Measurements from ENCODE around the gene CDK18.

CDK18 gene

DNA sequence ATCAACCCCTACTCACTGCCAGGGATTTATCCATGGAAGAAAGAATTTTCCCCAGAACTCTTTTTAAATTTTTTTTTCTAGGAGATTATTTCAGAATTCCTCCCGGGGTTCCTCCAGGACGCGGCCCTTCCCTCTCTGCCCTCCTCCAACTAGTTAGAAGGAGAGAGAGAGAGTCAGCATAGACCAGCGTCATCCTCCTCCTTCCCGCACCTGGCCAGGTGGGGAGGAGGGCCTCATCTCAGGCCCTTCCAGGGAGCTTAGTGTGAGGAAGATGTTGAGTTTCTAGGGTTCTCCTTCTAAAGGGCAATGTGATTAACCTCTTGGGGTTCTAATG is 63.6 kb downstream of the CDK18 start:
- DNase-seq (ENCODE audit: low read depth in 1 of 2, low spot score in 1 of 2): no peak

DNA sequence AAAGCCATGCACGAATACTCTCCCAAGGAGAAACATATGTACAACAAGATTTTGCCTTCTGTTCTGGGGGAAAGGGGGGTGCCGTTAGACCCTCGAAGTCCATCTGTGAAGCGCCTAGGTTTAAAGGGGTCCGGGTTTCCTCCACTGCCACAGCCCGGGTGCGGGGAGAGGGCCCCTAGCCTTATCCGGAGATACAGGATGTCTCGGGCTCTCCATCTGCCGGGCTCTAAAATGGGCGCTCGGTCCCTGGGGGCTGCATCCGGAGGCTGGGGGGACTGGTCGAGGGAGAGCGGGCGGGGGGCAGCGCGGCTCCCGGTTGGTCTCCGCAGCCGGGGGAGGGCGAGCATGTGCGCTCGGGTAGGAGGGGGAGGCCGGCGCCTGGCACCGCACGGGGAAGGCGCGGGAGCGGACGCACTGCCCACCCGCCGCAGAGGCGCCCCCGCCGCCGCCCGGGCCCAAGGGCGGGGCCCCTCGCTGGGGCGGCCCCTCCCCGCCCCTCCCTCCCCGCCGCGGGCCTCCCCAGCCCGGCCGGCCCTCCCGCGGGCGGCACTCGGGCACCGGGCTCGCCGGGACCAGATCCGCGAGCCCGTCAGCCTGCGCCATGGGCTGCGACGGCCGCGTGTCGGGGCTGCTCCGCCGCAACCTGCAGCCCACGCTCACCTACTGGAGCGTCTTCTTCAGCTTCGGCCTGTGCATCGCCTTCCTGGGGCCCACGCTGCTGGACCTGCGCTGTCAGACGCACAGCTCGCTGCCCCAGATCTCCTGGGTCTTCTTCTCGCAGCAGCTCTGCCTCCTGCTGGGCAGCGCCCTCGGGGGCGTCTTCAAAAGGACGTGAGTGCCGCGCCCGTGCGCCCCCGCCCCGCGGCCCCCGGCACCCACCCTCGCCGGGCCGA is 64.2 kb downstream of the CDK18 start:
- no peak for DNase-seq (ENCODE audit: low read depth in 1 of 2, low spot score in 1 of 2)

DNA sequence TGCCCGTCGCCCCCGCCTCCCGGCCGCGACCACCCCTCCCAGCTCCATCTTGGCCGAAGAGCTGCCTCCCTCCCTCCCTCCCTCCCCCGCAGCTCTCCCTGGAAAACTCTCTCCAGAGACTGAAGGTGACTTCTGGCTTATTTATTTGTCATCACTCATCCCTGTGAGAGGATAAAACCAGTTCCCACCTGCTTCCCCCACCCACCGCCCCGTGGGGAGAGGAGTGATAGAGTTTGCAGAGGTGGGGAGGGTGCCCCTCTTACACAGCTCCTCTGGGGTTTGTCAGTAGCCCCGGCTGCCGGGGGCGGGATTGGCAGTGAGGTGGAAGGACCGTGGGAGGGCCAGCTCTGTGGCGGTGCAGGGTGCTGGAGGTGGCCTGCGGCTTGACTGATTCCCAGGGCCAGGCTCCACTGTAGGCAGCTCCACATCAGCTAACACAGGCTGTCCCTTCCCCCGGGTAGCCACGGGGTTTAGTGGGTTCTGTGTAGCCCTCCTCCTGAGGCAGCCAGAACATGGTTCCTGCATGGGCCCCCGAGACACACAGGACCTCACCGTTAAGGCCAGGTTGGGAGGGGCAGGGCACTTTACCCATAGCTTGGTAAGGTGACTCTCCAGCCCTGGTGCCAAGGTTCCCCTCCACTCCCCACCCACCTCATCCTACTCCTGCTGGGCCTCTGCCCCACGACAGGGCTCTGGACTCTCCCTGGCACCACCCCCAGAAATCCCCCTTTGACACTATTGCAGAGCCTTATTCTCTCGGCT is 65.1 kb downstream of the CDK18 start:
- DNase-seq (ENCODE audit: low read depth in 1 of 2, low spot score in 1 of 2): no peak

GRCh38 chr1:205570173-205570501 is 65.7 kb downstream of the CDK18 start:
- no peak for DNase-seq (ENCODE audit: low read depth in 1 of 2, low spot score in 1 of 2)

GRCh38 chr1:205570796-205571537 is 66.5 kb downstream of the CDK18 start:
- no peak for DNase-seq (ENCODE audit: low read depth in 1 of 2, low spot score in 1 of 2)

- DNase-seq (ENCODE audit: low read depth in 1 of 2, low spot score in 1 of 2): no peak
Measured at GRCh38 chr1:205571747-205572146, 67.3 kb downstream of the CDK18 start.

DNA sequence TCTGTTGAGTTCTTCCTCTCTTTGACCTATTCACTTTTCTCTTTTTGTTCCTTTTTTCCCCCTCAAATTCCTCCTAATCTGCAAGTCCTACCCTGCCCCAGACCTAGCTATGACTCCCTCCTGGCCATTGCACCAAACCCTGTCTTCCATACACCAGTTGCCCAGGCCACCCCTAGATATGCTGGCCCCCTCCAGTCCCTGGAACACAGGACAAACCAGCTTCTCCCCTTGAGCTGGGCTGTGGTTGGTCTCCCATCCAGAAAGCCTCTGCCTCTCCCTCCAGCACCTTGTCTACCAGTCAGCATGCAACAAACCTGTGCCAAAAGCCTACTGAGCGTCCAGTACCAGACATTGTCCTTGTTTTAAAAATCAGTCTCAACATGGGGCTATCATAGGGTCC is 68.0 kb downstream of the CDK18 start:
- no peak for DNase-seq (ENCODE audit: low read depth in 1 of 2, low spot score in 1 of 2)

- DNase-seq (ENCODE audit: low read depth in 1 of 2, low spot score in 1 of 2): no peak
Measured at GRCh38 chr1:205575294-205575885, 70.9 kb downstream of the CDK18 start.

DNA sequence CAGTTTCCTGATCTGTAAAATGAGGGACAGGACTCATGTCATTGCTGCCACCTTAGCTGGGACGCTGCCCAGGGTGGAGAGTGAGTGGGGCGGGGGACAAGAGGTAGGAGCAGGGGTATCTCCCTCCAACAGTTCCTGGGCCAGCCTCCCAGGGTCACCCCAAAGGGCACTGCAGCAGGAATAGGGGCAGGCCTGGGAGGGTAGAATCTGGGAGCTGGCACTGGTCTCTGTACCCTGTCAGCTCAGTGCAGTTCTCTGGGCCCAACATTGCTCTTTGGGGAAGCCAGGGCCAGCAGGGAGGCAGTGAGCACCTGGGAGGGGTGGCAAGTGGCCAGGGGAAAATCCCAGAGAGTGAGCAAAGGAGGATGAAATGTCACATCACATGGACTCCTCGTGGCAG is 71.5 kb downstream of the CDK18 start:
- DNase-seq (ENCODE audit: low read depth in 1 of 2, low spot score in 1 of 2): no peak

GRCh38 chr1:205576805-205577761 is 72.6 kb downstream of the CDK18 start:
- no peak for DNase-seq (ENCODE audit: low read depth in 1 of 2, low spot score in 1 of 2)

GRCh38 chr1:205577874-205578658 is 73.6 kb downstream of the CDK18 start:
- no peak for DNase-seq (ENCODE audit: low read depth in 1 of 2, low spot score in 1 of 2)

DNA sequence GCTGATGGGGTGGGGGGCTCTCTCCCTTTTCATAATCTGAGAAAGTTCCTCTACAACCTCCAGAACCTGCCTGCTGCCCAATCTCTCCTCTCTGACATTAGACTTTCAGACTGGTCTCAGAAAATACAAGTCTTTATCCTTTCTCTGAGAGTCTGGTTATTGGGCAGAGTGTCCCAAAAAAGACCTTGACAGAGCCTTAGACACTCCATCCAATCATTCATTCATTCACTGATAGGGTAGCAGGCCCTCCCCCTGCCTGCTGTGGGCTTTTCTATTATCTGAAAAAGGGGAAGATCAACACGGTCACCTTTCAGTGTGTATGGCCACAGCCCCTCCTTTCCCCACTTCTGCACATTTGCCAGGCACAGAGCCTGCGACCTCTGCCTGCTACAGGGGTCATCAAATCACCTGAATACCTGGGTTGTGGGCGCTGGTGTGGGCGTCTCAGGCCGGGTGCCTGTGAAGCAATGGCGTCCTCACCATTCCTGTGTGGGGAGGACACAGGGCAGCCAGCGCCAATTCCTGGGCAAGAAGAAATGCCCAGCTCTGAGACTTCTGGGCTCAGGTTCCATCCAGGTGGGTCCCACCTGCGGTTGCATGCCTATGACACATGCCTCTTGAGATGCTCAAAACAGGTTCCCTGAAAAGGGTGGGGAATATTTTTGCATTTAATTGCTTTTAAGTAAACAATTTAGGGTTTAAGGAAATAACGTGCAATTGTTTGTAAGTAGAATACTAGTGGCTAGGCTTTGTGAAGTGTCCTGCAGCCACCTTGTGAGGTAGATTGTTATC is 74.5 kb downstream of the CDK18 start:
- DNase-seq (ENCODE audit: low read depth in 1 of 2, low spot score in 1 of 2): no peak

GRCh38 chr1:205579711-205580110 is 75.2 kb downstream of the CDK18 start:
- DNase-seq (ENCODE audit: low read depth in 1 of 2, low spot score in 1 of 2): no peak

GRCh38 chr1:205580140-205580922 is 75.9 kb downstream of the CDK18 start:
- DNase-seq (ENCODE audit: low read depth in 1 of 2, low spot score in 1 of 2): no peak

GRCh38 chr1:205580923-205581180 is 76.4 kb downstream of the CDK18 start:
- no peak for DNase-seq (ENCODE audit: low read depth in 1 of 2, low spot score in 1 of 2)

GRCh38 chr1:205581321-205581980 is 77.0 kb downstream of the CDK18 start:
- no peak for DNase-seq (ENCODE audit: low read depth in 1 of 2, low spot score in 1 of 2)

- no peak for DNase-seq (ENCODE audit: low read depth in 1 of 2, low spot score in 1 of 2)
Measured at GRCh38 chr1:205582046-205582445, 77.6 kb downstream of the CDK18 start.

All from stimulated activated CD4-positive, alpha-beta T cell treated with anti-CD3 and anti-CD28 coated beads, Interleukin-15, amount 100 ng/mL, for 1 hour (primary cell).